Spinal cord (tissue), 10 donors: ENCODE data around the gene TRMT44. TPM values are rescaled to one million over a fixed set of nuclear protein-coding genes. Genes with fewer than 3 reads are reported as not detected.
"Not testable (repeated sequence)": the region's sequence is repeated elsewhere in the genome, so short reads cannot be mapped to it uniquely, and the experiment has no call there.

Source experiments
- DNase-seq, 6 donors: peaks; one replicate each; pipeline versions ENCODE4 v3.0.0 to v3.0.0-alpha.2; 2013 to 2015; ENCODE audit warnings: low spot score in 6 of 6, low read depth in 4 of 6
- H3K27ac ChIP-seq: one replicate; pipeline ENCODE4 v1.5.1; 2013; ENCODE audit warnings: low read depth, low read length, control low read depth
- H3K27me3 ChIP-seq: one replicate; pipeline ENCODE4 v1.6.1; 2013; ENCODE audit warnings: low read length; ENCODE audit not compliant: control insufficient read depth, insufficient read depth
- H3K36me3 ChIP-seq: one replicate; pipeline ENCODE4 v1.6.1; 2013; ENCODE audit warnings: low read length; ENCODE audit not compliant: control insufficient read depth, insufficient read depth
- H3K4me1 ChIP-seq: one replicate; pipeline ENCODE4 v1.6.1; 2013; ENCODE audit warnings: low read length; ENCODE audit not compliant: control insufficient read depth, insufficient read depth
- H3K4me3 ChIP-seq: one replicate; pipeline ENCODE4 v1.5.1; 2013; ENCODE audit warnings: low read depth, low read length, control low read depth
- H3K9me3 ChIP-seq: one replicate; pipeline ENCODE4 v1.6.1; 2013; ENCODE audit warnings: low read length; ENCODE audit not compliant: control insufficient read depth, insufficient read depth
- WGBS: methylation state at CpG from one replicate; pipeline ENCODE4 v1.1.5; 2013; ENCODE audit warnings: missing lambda C conversion rate; ENCODE audit not compliant: insufficient coverage; 5-methylcytosine and 5-hydroxymethylcytosine counted together
- polyA plus RNA-seq, 2 donors: library from polyadenylated mRNA; unstranded; fragments of 120-200 nt; gene quantifications; one replicate each; pipeline ENCODE4 v1.2.1, GENCODE V29; 2013; ENCODE audit not compliant: insufficient read length in 2 of 2
- total RNA-seq, 2 donors: library from RNA; depleted of rRNA in 1 of 2; stranded (reverse); fragments of 120-200 nt in 1 of 2; fragments of >200 nt in 1 of 2; gene quantifications; one replicate each; pipeline versions ENCODE4 v1.2.3 to v1.2.4, GENCODE V29; 2013 to 2014
- donor health status: healthy.

Gene TRMT44
- total and polyA plus RNA-seq, 4 donors = 13.9 to 23.1 (median 15.5) TPM

DNA sequence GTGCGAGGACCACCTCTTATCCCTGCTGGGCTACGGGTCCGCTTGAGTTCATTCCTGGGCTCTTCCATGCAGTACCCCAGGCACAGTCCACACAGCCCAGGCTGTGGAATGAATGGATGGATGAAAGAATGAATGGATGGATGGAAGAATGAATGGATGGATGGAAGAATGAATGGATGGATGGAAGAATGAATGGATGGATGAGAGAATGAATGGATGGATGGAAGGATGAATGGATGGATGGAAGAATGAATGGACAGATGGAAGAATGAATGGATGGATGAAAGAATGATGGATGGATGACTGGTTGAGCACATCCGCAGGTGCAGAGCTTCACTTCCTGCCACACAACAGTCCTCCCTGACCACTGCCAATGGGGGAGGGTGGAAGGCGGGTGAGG is 28.3 kb upstream of the TRMT44 start:
- Histone ChIP-seq H3K27me3 (no peaks in the 10 kb centered on the region), H3K4me1 (peaks cover 7% of the 10 kb centered on the region), H3K9me3 (no peaks in the 10 kb centered on the region), H3K4me3 (no peak overlapping the region), H3K36me3 (peaks cover 81% of the 10 kb centered on the region), H3K27ac (no peak overlapping the region)
- DNase-seq = no peak
- 97% methylated on average over 3 of the region's 5 CpGs for WGBS

DNA sequence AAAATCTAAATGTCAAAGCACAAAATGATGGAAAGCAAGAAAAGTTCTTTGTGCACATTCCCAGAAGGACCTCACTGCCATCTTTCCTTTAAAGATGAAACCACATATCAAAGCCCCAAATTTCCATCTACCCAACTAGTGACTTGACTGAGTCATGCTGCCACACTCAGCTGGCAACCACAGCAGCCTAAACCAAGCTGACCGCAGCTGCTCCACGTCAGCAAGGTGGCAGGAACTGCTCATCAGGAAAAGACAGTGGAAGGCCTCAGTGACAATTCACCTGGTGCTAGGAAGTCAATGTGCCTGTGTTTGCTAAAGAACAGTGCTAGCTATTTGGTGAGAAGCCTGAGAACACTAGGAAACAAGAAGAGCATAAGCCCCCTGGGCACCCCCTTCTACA is 26.2 kb upstream of the TRMT44 start:
- no peaks in the 10 kb centered on the region for H3K27me3 ChIP-seq
- no peaks in the 10 kb centered on the region for H3K9me3 ChIP-seq
- H3K36me3 ChIP-seq = peaks cover 62% of the 10 kb centered on the region
- 85% methylated on average over 2 of the region's 2 CpGs for WGBS
- H3K4me1 ChIP-seq = peaks cover 7% of the 10 kb centered on the region
- DNase-seq = no peak
- no peak overlapping the region for H3K27ac ChIP-seq
- H3K4me3 ChIP-seq = no peak overlapping the region

DNA sequence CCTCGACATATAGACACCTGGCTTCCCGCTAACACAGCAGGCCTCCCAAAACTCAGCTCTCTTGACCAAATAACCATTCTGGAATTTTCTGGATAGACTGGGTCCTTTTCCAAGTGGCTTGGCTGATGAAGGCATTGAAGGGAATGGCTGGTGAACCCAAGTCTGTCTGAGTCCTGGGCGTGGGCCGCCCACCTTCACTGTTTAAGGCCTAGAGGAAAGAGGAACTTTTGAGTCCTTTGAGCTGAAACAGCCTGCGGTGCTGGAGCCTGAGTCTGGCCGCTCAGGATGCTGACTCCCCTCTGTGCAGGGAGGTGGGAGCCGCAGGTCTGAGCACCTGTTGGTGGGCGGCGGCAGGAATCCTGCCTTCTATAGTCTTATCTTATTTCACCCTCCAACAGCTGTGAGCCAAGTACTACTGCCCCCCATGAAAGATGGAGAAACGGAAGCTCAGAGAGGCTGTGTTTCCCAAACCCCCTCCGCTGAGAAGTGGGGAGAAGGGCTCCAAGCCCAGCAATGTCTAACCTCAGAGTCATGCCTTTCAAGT is 23.4 kb upstream of the TRMT44 start:
- H3K36me3 ChIP-seq = peaks cover 37% of the 10 kb centered on the region
- WGBS = 100% methylated on average over 3 of the region's 11 CpGs
- no peak for DNase-seq

DNA sequence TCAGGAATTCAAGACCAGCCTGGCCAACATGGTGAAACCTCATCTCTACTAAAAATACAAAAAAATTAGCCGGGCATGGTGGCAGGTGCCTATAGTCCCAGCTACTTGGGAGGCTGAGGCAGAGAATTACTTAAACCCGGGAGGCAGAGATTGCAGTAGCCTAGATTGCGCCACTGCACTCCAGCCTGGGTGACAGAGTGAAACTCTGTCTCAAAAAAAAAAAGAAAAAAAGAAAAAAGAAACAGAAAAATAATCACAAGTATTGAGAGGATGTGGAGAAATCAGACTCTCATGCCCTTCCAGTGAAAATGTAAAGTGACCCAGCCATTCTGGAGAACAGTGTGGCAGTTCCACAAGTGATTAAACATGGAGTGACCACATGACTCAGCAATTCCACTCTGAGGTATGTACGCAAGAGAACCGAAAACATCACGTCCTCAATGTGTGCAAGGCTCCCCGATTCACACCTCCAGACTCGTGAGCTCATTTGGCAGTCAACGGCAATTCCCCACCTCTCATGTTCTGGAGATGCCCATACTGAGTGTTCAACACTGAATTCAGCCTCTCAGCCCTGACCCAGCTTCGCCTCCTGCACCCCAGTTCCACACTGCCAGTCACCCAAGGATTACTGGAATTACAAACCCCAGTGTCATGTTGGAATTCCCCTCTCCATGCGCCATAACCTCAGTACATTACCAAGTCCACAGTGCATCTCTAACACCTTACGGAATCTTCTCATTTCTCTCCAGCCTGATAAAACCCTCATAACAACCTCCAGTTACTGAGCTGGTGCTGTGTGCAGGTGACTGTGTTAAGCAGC is 21.1 kb upstream of the TRMT44 start:
- DNase-seq = no peak
- Histone ChIP-seq H3K4me3 (no peak overlapping the region), H3K9me3 (no peaks in the 10 kb centered on the region), H3K4me1 (no peaks in the 10 kb centered on the region), H3K27ac (no peak overlapping the region), H3K27me3 (no peaks in the 10 kb centered on the region), H3K36me3 (peaks cover 20% of the 10 kb centered on the region)
- 94% methylated on average over 10 of the region's 12 CpGs for WGBS

More for the DNA sequence above, 23.4 kb upstream of the TRMT44 start:
- Histone ChIP-seq H3K27me3 (no peaks in the 10 kb centered on the region), H3K4me1 (no peaks in the 10 kb centered on the region), H3K4me3 (no peak overlapping the region), H3K9me3 (no peaks in the 10 kb centered on the region), H3K27ac (no peak overlapping the region)

DNA sequence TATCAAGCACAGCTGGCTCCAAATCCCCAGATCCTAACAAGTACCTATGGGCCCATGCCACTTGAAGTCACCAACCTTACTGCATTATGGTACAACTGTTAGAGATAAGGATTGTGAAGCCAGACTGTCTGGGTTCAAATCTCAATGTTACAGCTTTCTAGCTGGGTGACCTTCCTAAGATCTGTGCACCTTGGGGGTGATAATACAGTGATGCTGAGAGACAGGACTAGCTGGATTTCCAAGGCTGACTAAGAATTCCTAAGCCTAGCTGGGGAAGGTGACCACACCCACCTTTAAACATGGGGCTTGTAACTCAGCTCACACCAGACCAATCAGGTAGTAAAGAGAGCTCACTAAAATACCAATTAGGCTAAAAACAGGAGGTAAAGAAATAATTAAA is 20.4 kb upstream of the TRMT44 start:
- H3K4me1 ChIP-seq, H3K27me3 ChIP-seq, H3K9me3 ChIP-seq, DNase-seq, H3K4me3 ChIP-seq, H3K27ac ChIP-seq: not testable (repeated sequence)
- H3K36me3 ChIP-seq = peaks cover 16% of the 10 kb centered on the region

DNA sequence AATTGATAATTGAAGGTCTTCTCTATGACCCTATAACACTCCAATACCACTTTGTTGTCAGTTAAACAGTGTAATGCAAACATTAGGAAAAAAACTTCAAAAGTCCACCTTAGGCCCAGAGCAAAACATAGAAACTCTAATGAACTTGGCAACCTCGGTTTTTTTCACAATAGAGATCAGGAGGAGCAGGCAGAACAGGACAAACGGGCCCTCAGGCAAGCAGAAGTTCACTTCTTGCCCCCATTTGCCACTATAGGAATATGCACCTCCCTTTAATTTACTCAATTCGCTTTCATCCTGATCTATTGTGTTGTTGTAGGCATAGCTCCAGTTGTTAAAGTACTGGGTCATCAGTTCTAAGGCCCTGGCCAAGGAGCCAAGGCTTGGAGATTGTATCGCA is 18.2 kb upstream of the TRMT44 start:
- Histone ChIP-seq H3K27ac (no peak overlapping the region), H3K36me3 (no peaks in the 10 kb centered on the region), H3K9me3 (no peaks in the 10 kb centered on the region), H3K27me3 (no peaks in the 10 kb centered on the region), H3K4me1 (peaks cover 8% of the 10 kb centered on the region), H3K4me3 (no peak overlapping the region)
- WGBS = 76% methylated on average over 2 of the region's 4 CpGs
- no peak for DNase-seq

DNA sequence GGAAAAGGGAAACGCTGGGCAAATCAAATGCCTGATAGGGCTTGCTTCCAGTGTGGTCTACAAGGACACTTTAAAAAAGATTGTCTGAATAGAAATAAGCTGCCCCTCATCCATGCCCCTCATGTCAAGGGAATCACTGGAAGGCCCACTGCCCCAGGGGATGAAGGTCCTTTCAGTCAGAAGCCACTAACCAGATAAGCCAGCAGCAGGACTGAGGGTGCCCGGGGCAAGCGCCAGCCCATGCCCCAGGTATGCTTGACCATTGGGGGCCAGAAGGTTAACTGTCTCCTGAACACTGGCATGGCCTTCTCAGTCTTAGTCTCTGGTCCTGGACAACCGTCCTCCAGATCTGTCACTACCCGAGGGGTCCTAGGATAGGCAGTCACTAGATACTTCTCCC is 17.8 kb upstream of the TRMT44 start:
- no peak for DNase-seq
- H3K4me3 ChIP-seq = no peak overlapping the region
- WGBS = 100% methylated on average over 5 of the region's 5 CpGs
- no peaks in the 10 kb centered on the region for H3K36me3 ChIP-seq
- peaks cover 12% of the 10 kb centered on the region for H3K4me1 ChIP-seq
- no peak overlapping the region for H3K27ac ChIP-seq
- no peaks in the 10 kb centered on the region for H3K9me3 ChIP-seq
- H3K27me3 ChIP-seq = no peaks in the 10 kb centered on the region

DNA sequence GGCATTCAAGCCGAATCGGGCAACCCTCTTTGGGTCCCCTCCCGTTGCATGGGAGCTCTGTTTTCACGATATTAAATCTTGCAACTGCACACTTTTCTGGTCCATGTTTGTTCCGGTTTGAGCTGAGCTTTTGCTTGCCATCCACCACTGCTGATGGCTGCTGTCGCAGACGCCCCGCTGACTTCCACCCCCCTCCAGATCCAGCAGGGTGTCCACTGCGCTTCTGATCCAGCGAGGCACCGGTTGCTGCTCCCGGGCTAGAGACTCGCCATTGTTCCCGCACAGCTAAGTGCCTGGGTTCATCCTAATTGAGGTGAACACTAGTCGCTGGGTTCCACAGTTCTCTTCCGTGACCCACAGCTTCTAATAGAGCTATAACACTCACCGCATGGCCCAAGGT is 13.3 kb upstream of the TRMT44 start:
- Histone ChIP-seq H3K27ac (no peak overlapping the region), H3K36me3 (no peaks in the 10 kb centered on the region)

DNA sequence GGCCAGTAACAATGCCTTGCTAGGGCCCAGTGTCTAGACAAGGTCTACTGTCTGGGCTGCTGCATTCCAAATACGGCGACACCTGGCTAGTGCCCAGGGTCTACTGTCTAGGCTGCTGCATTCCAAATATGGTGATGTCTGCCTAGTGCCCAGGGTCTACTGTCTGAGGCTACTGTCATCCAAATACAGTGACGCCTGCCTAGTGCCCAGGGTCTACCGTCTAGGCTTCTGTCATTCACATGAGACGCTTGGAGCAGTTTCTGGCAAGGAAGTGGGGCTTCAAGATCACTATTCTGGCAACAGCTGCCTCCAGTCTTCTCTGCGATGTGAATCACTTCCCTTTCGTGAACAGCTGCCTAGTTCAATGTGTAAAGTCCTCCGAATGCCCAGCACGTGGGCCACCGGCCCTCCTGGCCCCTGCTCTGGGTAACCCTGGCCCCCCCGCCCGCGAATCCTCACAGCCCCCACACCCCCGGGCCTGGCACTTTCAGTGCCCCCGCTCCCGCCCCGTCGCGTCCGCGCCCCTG is 12.8 kb upstream of the TRMT44 start:
- DNase-seq = peak in 3 of 6 donors; percentile 20 to 69 (median 51)
- Histone ChIP-seq H3K4me1 (peaks cover 18% of the 10 kb centered on the region), H3K4me3 (peak overlapping the region; percentile 81), H3K27me3 (no peaks in the 10 kb centered on the region), H3K9me3 (no peaks in the 10 kb centered on the region), H3K36me3 (no peaks in the 10 kb centered on the region), H3K27ac (peak overlapping the region; percentile 71)
- WGBS = 3% methylated on average over 19 of the region's 21 CpGs

More for the DNA sequence above, 13.3 kb upstream of the TRMT44 start:
- 92% methylated on average over 14 of the region's 17 CpGs for WGBS
- Histone ChIP-seq H3K27me3 (no peaks in the 10 kb centered on the region), H3K9me3 (no peaks in the 10 kb centered on the region), H3K4me3 (peak overlapping the region; percentile 81), H3K4me1 (peaks cover 18% of the 10 kb centered on the region)
- DNase-seq = no peak
